ENCODE data around the gene TRIM9. TPM values are rescaled to one million over a fixed set of nuclear protein-coding genes. Genes with fewer than 3 reads are reported as not detected.

The TRIM9 gene
- total and polyA plus RNA-seq, 2 experiments from 2014 or later, result 2.3 to 4.1 TPM

- no peak overlapping the region for H3K4me3 ChIP-seq
- TF ChIP-seq CTCF (IDR thresholded peaks at IDR 0.05; ENCODE audit: low read depth, low read length), result no peak
- no peaks in the 10 kb centered on the region for H3K9me3 ChIP-seq (ENCODE audit: low read depth)
- H3K36me3 ChIP-seq, result no peaks in the 10 kb centered on the region
- no peaks in the 10 kb centered on the region for H3K27me3 ChIP-seq
- DNase-seq (ENCODE audit: low read depth in 1 of 2, low spot score in 1 of 2), result no peak
- no peak overlapping the region for H3K27ac ChIP-seq
- no peaks in the 10 kb centered on the region for H3K4me1 ChIP-seq (ENCODE audit: low read depth)
Measured at GRCh38 chr14:50932592-50933495, 162.1 kb downstream of the TRIM9 start.

GRCh38 chr14:50932156-50932555 is 162.7 kb downstream of the TRIM9 start:
- H3K4me1 ChIP-seq (ENCODE audit: low read depth), result no peaks in the 10 kb centered on the region
- H3K27me3 ChIP-seq, result no peaks in the 10 kb centered on the region
- no peaks in the 10 kb centered on the region for H3K36me3 ChIP-seq
- no peak for TF ChIP-seq CTCF (IDR thresholded peaks at IDR 0.05; ENCODE audit: low read depth, low read length)
- no peak overlapping the region for H3K4me3 ChIP-seq
- no peaks in the 10 kb centered on the region for H3K9me3 ChIP-seq (ENCODE audit: low read depth)
- no peak for DNase-seq (ENCODE audit: low read depth in 1 of 2, low spot score in 1 of 2)
- no peak overlapping the region for H3K27ac ChIP-seq

GRCh38 chr14:50931559-50931958 is 163.3 kb downstream of the TRIM9 start:
- Histone ChIP-seq H3K9me3 (ENCODE audit: low read depth) (no peaks in the 10 kb centered on the region), H3K4me1 (ENCODE audit: low read depth) (no peaks in the 10 kb centered on the region)
- TF ChIP-seq CTCF (IDR thresholded peaks at IDR 0.05; ENCODE audit: low read depth, low read length), result no peak

GRCh38 chr14:50929506-50929905 is 165.4 kb downstream of the TRIM9 start:
- no peak for TF ChIP-seq CTCF (IDR thresholded peaks at IDR 0.05; ENCODE audit: low read depth, low read length)
- no peak overlapping the region for H3K27ac ChIP-seq
- H3K27me3 ChIP-seq, result no peaks in the 10 kb centered on the region
- no peak for DNase-seq (ENCODE audit: low read depth in 1 of 2, low spot score in 1 of 2)
- no peaks in the 10 kb centered on the region for H3K9me3 ChIP-seq (ENCODE audit: low read depth)
- no peak overlapping the region for H3K4me3 ChIP-seq
- H3K36me3 ChIP-seq, result no peaks in the 10 kb centered on the region
- H3K4me1 ChIP-seq (ENCODE audit: low read depth), result no peaks in the 10 kb centered on the region

More at GRCh38 chr14:50931559-50931958, 163.3 kb downstream of the TRIM9 start:
- H3K27me3 ChIP-seq, result no peaks in the 10 kb centered on the region
- no peak overlapping the region for H3K4me3 ChIP-seq
- no peak overlapping the region for H3K27ac ChIP-seq
- DNase-seq (ENCODE audit: low read depth in 1 of 2, low spot score in 1 of 2), result no peak
- no peaks in the 10 kb centered on the region for H3K36me3 ChIP-seq

GRCh38 chr14:50928002-50928635 is 166.8 kb downstream of the TRIM9 start:
- Histone ChIP-seq H3K4me1 (ENCODE audit: low read depth) (no peaks in the 10 kb centered on the region), H3K27me3 (no peaks in the 10 kb centered on the region), H3K4me3 (no peak overlapping the region), H3K36me3 (no peaks in the 10 kb centered on the region), H3K27ac (no peak overlapping the region), H3K9me3 (ENCODE audit: low read depth) (no peaks in the 10 kb centered on the region)
- no peak for TF ChIP-seq CTCF (IDR thresholded peaks at IDR 0.05; ENCODE audit: low read depth, low read length)
- peak in 1 of 2 donors; percentile 95 for DNase-seq (ENCODE audit: low read depth in 1 of 2, low spot score in 1 of 2)

Measured in cardiac muscle cell (in vitro differentiated cells and primary cell).